ENCODE results near the gene ARF5.
A peak's percentile ranks its signal among the peaks of the same experiment; 100 is the strongest.
"Not testable (repeated sequence)": the region's sequence is repeated elsewhere in the genome, so short reads cannot be mapped to it uniquely, and the experiment has no call there.

The ARF5 gene

GRCh38 chr7:127588019-127588696, at the start of gene ARF5:
TSS of gene ARF5 (plus strand) at chr7:127588411. CDS start at chr7:127588499, 88 bp downstream.
- peak; percentile 81 for DNase-seq (ENCODE audit: low read depth)

- DNase-seq (ENCODE audit: low read depth): no peak
These were observed 49.1 kb upstream of the ARF5 start for GRCh38 chr7:127539116-127539515.

- not testable (repeated sequence) for DNase-seq (ENCODE audit: low read depth)
These were observed 47.8 kb upstream of the ARF5 start for GRCh38 chr7:127540461-127540860.

GRCh38 chr7:127541548-127541947, 46.7 kb upstream of the ARF5 start:
- no peak for DNase-seq (ENCODE audit: low read depth)

- no peak for DNase-seq (ENCODE audit: low read depth)
These were observed 41.9 kb upstream of the ARF5 start for GRCh38 chr7:127546313-127546712.

- DNase-seq (ENCODE audit: low read depth): no peak
These were observed 38.0 kb upstream of the ARF5 start for GRCh38 chr7:127550247-127550646.

DNA sequence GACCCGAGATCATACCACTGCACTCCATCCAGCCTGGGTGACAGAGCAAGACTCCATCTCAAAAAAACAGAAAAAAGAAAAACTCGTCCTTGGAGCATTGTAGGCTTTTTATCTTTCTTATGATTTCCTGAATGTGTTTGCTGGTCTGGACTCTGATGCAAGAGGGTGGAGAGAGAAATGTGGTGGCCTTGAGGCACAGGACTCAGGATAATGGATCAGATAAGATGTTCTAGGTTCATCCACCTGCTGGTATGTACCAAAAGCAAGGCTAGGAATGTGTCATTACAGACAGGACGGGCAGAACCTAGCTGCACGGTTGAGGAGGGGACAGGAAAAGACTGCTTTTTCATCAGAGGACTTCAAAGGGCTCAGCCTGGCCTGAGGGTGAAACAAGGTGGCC, 36.3 kb upstream of the ARF5 start:
- DNase-seq (ENCODE audit: low read depth): no peak

DNA sequence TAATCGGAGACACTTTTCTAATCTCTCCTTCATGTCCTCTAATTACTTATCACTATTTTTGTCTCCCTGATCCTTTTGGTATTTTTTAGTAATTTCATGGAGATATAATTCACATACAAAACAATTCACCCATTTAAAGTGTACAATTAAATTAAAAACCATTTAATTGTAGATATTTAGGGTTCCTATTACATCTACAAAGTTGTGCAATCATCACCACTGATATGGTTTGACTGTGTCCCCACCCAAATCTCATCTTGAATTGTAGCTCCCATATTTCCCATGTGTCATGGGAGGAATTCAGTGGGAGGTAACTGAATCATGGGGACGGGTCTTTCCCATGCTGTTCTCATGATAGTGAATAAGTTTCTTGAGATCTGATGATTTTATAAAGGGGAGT, 31.8 kb upstream of the ARF5 start:
- DNase-seq (ENCODE audit: low read depth): no peak

DNA sequence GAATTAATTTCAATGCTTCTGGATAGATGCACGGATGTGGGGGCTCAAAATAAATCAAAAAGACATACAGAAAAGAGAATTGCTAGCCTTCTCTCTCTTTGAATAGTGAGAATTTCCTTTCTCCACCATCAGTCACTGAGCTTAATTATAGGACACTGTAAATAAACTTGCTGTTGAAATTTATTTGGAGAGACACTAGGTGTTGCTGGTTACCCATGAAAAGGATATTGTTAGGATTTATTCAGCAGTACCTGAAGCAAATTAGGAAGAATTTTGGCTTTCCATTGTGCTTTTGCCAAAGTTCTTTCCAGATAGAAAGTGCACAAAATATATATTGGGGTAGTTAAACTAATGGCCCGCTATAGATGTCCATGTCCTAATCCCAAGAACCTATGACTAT, 30.4 kb upstream of the ARF5 start:
- no peak for DNase-seq (ENCODE audit: low read depth)

DNA sequence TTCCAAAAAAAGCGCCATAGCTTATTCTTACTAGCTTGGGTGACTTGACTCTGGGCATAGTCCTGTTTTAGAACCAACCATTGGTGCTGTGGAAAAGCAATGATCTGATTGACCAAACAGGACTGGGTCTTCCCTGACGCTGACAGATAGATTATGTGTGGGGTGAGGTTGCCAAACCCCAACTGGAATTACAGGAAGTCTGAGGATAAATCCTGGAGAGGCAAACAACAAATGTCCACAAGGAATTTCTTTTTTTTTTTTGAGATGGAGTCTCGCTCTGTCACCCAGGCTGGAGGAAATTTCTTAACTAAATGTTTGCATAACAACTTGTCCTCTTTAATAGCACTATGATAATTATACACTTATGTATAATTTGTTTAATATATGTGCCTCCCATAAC, 22.0 kb upstream of the ARF5 start:
- DNase-seq (ENCODE audit: low read depth): no peak

GRCh38 chr7:127568034-127568433, 20.2 kb upstream of the ARF5 start:
- not testable (repeated sequence) for DNase-seq (ENCODE audit: low read depth)

GRCh38 chr7:127571741-127572505, 16.3 kb upstream of the ARF5 start:
- no peak for DNase-seq (ENCODE audit: low read depth)

GRCh38 chr7:127578036-127578684, 10.1 kb upstream of the ARF5 start:
- DNase-seq (ENCODE audit: low read depth): no peak

GRCh38 chr7:127578711-127579275, 9.4 kb upstream of the ARF5 start:
- no peak for DNase-seq (ENCODE audit: low read depth)

DNA sequence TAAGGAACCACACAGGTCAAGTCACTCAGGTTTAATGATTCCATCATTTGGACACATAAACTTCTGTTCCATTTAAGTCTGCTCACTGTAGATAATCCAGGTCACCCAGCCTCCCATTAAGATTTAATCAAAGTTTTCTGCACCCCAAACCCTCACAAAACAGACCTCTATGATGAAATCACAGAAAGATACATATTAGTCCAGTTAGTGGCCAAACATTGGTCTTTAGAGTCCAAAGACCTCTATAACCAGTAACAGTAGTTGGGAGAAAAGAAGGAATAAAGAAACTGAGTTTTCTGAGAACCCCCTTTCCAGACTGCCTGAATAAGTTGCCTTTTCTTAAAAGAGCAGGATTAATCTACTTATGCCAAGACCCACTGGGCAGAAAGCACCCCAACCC, 7.6 kb upstream of the ARF5 start:
- no peak for DNase-seq (ENCODE audit: low read depth)

GRCh38 chr7:127581716-127582115, 6.5 kb upstream of the ARF5 start:
- no peak for DNase-seq (ENCODE audit: low read depth)

DNA sequence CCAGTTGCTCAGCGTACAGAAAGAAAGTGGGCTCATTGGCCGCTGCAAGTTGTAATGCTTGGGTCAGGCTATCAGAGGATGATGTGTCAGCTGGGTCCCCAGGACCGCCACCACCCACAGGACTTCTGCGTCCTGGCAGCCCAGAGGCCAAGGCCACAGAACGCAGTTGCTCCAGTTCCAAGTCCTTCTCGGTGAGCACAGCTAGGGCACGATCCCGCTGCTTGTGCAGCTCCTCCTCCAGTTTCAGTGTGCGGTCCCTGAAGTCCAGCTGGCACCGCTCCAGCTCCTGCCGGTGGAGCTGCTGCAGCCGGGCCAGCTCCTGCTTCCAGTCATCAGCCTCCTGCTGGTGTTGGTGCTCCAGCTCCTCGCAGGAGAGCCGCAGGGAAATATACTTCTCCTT, 5.8 kb upstream of the ARF5 start:
- DNase-seq (ENCODE audit: low read depth): no peak

- no peak for DNase-seq (ENCODE audit: low read depth)
These were observed 3.6 kb upstream of the ARF5 start for GRCh38 chr7:127584648-127585043.

DNA sequence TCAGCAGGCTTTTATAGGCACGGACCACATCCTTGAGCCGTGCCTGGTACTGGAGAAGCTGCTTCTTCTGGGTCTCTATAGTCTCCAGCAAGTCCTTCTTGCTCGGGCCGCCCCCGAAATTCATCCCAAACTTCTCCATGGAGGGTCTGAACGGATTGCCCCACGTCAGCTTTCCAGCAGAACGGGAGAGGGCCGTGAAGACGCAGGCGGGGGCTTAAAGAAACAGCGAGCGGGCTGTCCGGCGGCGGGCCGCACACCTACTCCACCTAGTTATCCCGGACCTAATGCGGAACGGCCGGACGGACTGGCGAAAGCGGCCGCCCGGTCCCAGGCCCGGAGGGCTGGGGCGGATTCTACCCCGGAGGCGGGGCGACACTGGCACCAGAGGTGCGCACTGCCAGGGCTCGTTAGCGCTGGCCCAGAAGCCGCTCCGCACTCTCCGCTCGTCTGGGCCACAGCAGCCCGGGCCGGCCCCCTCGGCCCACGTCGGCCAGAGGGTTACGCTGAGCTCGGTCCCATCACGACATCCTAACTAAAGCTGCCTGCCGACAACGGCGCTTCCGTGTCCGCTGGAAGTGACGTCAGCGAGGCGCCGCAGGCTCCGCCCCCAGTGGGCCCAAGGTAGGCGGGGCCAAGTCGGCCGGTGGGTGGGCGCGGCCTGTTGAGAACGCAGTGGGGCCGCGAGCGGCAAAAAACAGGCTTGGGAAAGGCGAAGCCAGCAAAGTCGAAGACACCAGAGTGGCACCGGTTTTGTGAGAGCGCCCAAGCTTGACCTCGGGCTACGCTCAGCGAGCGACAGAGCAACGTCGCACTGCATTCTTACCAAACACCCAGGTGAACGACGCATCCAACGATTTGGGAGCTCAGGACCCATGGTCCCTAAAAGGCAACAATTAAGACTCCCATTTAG, 2.9 kb upstream of the ARF5 start, which contains the start of gene GCC1:
TSS of gene GCC1 (minus strand) at position 553 of the 910 bp plus-strand sequence. CDS start at position 139, 414 bp downstream.
- peak; percentile 88 for DNase-seq (ENCODE audit: low read depth)

DNA sequence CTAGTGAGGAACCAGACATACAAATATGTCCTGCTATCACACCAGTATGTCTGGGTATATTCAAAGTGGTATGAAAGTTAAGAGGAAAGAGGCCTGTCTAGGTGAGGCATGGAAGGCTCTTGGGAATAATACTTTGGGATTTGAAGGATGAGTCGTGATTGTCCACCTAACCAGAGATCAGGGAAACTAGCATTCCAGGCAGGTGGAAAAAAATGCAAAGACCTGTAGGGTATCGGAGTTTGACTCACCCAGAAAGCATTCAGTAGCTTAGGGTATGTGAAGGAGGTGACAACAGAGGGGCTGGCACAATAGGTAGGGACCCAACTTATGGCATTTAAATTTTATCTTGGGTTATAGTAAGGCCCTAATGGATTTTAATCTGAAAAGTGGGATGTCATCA, 1.9 kb upstream of the ARF5 start:
- DNase-seq (ENCODE audit: low read depth): no peak

- DNase-seq (ENCODE audit: low read depth): no peak
These were observed 570 bp upstream of the ARF5 start for GRCh38 chr7:127587663-127588018.

Measured in stimulated activated CD8-positive, alpha-beta memory T cell treated with anti-CD3 and anti-CD28 coated beads, Interleukin-12 subunit alpha, Interleukin-12 subunit beta, amount 100 ng/mL, for 4 hours (primary cell).